AML-193 (cell line): ENCODE measurements around the gene G2E3.
A peak's percentile ranks its signal among the peaks of the same experiment; 100 is the strongest.
"Not testable (repeated sequence)": the region's sequence is repeated elsewhere in the genome, so short reads cannot be mapped to it uniquely, and the experiment has no call there.

Experiments
- DNase-seq, 2 experiments: peaks; one replicate each; lab custom pipeline; 2025; lab: John Stamatoyannopoulos, UW

Gene G2E3

DNA sequence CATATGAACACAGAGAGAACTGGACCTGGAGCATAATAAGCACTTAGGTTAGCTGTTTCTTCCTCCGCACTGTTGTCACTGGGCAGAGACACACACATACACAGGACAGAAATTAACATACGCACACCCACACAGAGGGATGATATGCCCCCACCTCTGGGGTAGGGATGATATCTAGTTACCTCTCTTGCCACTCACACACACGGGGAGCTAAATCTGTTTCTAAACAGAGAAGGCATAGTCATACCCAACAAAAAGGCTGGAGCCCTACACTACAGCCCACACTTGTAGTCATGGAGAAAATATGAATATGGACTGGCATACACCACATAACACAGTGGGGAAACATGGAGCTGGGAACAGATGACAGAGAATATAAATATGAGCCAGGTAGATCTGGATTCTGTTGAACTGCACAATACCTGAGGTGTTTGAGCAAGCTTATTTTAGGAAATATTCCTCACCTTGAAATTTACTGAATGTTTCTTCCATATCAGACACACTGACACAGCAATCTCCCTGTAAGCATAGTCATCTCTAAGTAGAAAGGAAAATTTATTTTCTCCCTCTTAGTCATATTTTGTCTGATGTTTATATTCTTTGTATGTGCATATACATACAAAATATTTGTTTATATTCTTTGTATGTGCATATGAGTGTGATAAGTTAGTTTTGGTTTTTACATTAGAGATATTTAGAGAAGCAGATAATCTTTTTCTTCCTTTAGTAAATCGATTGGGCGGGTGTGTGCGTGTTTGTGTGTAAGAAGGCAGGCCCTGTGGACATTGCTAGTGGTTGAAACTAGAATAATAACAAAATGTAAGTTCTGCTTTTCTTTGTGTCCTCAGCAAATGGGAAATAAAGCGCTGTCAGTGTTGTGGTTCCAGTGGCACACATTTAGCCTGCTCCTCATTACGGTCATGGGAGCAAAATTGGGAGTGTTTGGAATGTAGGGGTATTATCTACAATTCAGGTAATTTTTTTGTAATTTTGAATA, 42.3 kb downstream of the G2E3 start:
- DNase-seq = no peak

DNA sequence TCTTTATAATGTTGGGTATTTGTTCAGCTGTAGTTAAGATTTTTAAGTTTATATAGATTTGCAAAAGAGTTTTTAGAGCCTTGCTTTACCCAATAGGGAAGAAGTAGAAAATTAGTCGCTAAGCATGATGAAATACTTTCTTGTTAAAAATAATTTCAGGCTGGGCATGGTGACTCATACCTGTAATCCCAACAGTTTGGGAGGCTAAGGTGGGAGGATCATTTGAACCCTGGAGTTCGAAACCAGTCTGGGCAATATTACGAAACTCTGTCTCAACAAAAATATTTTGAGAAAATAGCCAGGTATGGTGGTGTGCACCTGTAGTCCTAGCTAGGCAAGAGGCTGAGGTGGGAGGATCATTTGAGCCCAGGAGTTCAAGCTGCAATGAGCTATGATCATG, 44.4 kb downstream of the G2E3 start:
- DNase-seq = no peak

DNA sequence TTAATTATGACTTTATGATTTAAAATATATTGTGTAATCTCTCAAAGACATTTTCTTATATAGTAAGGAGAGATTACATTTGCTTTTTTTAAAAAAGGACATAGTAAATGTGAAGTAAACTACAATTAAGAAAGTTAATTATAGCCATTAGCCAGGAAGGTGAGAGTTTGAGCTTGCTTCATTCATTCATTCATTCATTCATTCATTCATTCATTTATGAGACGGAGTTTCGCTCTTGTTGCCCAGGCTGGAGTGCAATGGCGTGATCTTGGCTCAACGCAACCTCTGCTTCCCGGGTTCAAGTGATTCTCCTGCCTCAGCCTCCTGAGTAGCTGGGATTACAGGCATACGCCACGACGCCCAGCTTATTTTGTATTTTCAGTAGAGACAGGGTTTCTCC, 45.7 kb downstream of the G2E3 start:
- not testable (repeated sequence) for DNase-seq

DNA sequence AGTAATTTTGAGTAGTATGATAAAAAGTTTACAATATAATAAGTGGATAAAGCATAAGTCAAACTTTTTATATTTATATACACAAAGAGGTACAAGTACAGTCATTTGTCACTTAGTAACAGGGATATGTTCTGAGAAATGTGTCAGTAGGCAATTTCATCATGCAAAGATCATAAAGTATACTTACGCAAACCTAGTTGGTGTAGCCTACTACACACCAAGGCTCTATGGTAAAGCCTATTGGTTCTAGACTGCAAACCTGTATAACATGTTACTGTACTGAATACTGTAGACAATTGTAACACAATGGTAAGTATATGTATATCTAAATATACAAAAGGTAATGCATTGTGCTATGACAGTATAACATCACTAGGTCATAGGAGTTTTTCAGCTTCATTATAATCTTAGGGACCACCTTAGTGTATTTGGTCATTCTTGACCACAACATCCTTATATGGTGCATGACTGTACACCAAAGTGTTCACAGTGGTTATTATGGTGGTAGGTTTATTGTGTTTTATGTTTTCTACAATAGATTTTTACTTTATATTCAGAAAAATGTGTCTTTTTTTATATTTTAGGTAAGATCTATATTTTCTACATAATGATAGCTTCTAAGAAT, 48.3 kb downstream of the G2E3 start:
- no peak for DNase-seq

DNA sequence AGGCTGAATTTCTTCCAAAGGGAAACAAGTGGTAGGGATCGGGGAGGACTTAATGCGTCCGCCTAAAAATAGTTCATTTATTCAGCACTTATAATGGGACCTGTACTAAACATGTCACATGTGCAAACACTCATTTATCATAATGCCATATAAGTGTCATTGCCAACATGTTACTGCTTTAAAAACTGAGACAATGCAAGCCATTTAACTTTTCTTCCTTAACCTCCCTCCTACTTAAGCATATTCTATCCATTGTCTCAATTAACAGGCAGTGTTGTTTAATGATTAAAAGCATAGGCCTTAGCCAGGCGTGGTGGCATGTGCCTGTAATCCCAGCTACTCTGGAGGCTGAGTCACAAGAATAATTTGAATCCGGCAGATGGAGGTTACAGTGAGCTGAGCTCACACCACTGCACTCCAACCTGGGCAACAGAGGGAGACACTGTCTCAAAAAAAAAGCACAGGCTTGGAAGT, 49.6 kb downstream of the G2E3 start:
- no peak for DNase-seq

DNA sequence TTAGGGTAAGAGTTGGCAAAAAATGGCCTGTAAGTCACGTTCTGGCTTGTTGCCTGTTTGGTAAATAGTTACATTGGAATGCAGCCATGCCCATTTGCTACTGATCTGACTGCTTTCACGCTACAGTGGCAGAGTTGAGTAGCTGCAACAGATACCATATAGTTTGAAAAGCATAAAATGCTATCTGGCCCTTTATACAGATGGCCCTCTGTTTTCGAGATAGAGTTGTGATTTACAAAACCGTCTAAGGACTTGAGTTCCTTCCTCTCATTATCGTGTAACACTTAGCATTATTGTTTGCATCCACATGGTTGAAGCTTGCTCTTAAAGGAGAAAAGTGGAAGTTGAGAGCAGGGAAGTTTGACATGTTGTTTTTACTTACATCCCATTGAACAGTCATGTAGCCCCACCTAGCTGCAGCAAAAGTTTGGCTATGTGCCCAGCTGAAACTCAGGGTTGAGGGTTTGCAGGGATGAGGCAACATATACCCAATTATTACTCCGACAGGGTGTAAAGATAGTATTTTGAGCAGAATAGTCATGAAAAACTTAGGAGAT, 51.9 kb downstream of the G2E3 start:
- DNase-seq = peak; percentile 62 to 63

DNA sequence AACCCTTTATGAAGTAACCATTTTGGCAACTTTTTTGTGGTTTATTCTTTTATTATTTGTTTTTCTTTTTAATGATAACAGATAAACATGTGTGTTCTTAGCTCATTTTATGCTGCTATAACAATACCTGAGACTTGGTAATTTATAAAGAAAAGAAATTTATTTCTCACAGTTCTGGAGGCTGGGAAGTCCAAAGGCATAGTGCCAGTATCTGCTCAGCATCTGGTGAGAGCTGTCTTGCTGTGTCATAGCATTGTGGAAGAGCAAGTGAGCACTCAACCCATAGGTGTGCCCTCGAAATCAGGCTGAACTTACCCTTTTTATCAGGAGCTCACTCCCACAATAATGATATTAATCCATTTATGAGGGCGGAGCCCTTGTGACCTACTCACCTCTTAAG, 55.2 kb downstream of the G2E3 start:
- DNase-seq = no peak

DNA sequence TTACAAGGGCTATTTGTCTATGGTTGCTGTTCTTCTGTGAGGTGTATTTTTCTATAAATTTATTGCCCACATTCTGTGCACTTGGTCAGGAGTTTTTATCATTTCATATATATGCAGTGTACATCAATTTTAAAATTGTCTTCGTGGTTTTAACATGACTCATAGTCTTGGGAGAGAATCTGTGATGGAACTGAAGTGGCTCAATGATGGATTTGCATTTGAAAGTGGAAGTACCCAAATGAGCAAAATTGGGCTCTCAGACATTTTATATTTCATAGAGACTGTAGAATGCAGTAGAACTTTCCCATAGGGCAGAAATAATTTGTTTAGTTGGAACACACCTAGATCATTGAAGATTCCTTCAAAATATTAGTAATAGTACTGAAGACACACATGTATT, 61.2 kb downstream of the G2E3 start:
- peak; percentile 14 to 33 for DNase-seq

DNA sequence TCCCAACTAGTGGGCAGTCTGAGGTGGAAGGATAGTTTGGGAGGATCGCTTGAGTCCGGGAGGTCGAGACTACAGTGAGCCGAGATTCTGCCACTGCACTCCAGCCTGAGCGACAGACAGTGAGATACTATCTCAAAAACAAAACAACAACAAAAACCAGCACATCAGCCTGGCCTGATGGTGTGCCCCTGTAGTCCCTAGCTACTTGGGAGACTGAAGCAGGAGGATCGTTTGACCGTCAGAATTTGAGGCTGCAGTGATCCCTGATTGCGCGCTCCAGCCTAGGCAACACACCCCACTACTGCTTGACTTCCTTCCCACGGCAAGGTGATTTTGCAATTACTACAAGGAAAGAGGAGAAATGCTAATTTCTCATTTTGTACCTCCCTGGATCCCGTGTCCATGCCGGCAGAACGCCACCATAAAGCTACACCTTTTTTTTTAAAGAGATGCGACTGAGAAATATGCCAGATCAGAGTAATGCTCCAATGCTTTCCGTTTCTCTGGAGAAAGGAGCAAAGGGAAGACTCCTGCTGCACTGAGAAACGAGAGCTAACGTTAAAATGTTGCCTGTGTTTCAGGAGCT, 62.5 kb downstream of the G2E3 start:
- DNase-seq = peak; percentile 25 to 28

DNA sequence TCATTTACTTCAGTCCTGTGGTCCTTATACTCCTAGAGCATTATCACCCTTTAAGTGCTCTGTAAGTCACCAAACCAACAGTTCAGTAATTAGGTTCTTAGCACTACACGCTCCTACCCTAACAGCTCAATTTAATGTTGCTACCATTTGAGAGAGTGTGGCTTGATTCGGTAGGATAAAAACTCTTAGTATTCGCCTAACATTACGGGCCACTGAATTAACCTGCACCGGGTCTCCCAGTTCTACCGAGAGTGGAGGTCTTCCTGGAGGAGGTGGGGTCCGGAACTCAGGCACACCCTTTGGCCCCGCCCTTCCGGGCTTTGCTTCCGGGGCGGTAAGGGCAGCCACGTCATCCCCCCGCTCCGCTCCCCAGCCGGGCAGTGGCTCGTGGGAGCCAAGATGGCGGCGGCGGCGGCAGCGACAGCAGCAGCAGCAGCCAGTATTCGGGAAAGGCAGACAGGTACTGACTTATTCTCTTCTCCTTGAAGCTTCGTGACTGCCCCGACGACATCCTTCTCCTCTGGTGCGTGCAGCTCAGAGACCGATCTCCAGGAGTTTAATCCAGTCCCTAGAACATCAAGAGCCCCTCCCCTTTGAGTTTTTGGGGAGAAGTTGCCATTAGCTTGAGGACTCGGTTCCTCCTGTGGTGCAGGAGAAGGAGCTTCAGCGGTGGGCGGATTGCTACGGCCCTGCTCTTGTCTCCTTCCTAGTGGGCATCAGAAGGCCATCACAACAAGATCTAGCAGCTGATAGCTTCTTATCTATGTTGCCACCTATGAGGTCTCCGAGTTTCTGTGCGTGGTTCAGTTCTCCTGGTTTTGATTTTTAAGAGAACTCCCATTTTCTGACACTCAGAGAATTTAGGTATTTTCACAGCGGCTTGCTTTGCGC, 63.2 kb downstream of the G2E3 start, which contains the start of gene SCFD1:
TSS of gene SCFD1 (plus strand) at position 380 of the 891 bp plus-strand sequence. CDS start at position 400, 20 bp downstream.
- DNase-seq = peak; percentile 86 to 88

DNA sequence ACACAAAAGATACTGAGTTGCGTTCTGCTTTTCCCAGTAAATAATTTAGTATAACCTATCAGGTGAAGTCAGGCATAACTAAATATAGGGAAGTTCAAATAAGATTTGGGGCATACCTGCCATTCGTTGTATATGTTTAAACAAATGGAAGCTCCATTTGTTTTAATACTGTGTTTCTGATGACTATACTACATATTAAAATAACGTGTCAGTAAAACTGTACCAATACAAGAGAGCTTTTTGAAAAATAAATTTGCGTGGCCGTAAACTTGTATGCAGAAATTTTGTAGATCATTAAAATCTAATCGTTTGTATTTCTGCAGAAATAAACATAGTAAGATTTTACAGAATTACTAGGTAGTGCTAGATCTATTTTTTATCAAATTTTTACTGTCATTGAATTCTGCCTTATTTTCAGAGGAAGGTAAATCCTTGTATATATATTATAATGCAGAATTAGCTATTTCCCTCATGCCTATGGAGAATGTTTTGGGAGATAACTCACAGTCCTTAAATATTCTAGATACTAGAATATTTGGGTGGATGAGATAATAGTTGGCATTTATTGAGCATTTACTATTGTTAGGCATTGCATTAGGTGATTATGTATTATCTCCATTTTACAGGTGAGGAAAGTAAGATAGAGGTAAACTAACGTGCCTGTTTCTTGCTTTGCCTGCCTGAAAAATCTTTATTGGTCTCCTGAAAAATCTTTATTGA, 64.6 kb downstream of the G2E3 start:
- DNase-seq = no peak

DNA sequence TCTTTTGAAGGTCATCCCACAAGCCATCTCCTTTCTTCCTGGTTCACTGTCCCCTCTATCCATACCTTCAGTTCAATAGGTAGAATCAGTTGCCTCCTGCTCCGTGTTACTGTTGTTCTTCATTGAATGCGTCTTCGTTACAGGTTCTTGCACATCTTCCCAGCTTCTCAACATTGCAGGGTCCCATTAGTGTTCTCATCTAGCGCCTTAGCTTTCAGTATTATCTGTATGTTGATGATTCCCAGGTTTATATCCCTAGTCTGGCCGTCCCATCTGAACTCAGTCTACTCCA, 65.1 kb downstream of the G2E3 start:
- no peak for DNase-seq

DNA sequence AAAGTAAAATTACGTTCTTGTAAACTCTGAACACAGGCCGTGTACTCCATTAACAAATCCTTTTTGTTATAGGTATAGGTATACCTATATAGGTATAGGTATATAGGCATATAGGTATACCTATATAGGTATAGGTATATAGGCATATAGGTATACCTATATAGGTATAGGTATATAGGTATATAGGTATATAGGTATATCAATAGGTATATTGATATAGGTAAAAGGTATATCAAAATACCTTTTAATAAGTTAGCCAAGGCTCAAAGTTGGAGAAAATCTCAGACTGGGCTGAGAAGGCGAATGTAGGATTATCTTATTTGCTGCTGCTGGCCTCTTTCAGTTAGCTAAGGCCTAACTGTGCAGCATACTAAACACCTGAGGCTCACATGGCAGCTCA, 66.6 kb downstream of the G2E3 start:
- DNase-seq = no peak

DNA sequence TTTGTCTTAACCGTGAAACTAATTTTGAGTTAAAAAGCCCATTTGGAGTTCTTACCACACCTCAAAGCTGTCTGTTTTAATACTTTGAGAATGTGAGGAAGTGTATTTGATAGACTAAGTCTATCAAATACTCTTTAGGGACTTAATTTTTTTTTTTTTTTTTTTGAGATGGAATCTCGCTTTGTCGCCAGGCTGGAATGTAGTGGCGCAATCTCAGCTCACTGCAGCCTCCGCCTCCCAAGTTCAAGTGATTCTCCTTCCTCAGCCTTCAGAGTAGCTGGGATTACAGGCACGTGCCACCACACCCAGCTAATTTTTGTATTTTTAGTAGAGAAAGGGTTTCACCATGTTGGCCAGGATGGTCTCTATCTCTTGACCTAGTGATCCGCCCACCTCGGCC, 70.5 kb downstream of the G2E3 start:
- DNase-seq = not testable (repeated sequence)

DNA sequence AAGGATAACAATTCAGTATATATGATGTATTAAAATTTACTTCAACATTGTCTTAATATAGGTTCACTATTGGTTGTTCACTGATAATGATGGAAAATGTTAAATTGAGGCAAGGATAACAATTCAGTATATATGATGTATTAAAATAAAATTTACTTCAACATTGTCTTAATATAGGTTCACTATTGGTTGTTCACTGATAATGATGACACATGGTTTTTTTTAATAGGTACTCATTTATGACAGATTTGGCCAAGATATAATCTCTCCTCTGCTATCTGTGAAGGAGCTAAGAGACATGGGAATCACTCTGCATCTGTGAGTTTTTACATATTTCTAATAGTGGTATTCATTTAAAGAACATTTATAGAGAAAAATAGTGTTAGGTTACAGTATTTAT, 71.3 kb downstream of the G2E3 start:
- DNase-seq = no peak

DNA sequence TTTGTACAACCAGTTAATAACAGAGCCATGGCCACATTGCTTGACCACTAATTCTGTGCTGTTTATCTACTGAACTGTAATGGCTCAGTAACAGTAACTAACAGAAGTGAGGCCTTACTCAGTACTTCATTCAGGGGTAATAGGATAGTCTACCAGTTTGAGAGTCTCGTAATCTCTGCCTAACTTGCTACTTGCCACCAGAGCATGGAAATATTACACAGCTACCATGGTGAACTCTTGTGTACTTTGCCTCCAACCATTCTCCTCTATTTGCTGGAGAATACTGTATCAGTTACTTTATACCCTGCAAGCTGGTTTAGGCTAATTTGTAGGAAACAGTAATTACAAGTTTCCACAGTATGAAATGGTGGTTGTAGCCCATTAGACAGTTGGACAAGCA, 73.8 kb downstream of the G2E3 start:
- no peak for DNase-seq

DNA sequence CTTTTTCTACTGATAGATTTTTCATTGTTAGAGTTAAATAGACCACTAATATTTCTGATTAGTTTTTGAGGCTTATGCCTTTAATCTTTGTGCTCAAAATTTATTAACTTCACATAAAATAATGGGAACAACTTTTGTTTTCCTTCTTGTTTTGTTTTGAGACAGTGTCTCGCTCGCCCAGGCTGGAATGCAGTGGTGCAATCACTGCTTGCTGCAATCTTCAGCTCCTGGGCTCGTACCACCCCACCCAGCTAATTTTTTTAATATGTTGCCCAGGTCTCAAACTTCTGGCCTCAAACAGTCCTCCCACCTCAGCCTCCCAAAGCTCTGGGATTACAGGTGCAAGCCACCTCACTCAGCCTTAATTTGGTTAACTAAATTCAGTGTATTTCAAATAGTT, 80.0 kb downstream of the G2E3 start:
- no peak for DNase-seq

DNA sequence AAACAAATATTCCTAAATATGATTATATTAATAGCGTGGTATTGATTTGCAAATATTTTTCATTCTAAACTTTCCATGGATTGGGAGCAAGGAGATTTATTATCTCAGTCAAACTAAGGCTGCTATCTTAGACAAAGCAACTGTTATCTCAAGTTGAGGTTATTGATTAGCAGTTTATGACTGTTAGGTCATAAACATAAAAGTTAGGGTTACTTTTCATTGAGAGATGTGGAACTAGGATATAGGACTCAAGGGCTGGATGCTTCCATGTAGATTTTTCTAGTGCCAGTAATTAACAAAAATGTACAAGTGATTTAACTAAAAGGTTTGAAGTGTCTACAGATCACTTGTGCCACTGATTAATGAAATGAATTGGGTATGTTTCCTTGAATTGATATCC, 82.2 kb downstream of the G2E3 start:
- no peak for DNase-seq

DNA sequence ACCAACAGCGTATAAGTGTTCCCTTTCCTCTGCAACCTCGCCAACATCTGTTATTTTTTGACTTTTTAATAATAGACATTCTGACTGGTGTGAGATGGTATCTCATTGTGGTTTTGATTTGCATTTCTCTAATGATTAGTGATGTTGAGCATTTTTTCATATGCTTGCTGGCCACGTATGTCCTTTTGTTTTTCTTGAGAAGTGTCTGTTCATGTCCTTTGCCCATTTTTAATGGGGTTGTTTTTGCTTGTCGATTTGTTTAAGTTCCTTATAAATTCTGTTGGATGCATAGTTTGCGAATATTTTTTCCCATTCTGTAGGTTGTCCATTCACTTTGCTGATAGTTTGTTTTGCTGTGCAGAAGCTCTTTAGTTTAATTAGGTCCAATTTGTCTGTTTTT, 85.5 kb downstream of the G2E3 start:
- DNase-seq = not testable (repeated sequence)

DNA sequence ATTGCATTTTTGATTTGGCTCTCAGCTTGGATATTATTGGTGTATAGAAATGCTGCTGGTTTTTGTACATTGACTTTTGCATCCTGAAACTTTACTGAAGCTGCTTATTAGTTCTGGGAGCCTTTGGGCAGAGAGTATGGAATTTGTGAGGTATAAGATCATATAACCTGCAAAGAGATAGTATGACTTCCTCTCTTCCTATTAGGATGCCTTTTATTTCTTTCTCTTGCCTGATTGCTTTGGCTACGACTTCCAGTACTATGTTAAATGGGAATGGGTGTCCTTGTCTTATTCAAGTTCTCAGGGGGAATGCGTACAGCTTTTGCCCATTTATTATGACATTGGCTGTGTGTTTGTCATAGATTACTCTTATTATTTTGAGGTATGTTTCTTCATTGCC, 86.6 kb downstream of the G2E3 start:
- no peak for DNase-seq

DNA sequence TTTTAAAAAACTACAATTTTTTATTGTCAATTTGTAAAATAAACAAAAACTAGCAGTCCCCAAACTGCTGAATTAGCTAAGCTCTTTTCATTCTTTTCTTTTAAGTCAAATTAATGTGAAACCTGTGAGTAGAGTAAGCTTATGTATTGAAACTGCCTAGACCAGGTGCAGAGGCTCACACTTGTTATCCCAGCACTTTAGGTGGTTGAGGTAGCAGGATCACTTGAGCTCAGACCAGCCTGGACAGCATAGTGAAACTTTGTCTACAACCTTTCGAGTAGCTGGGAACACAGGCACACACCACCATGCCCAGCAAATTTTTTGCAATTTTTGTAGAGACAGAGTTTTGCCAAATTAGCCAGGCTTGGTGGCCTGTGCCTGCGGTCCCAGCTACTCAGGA, 89.5 kb downstream of the G2E3 start:
- no peak for DNase-seq
